HG03565 (cell line): ENCODE data around the gene COX5A.

Source experiments
- ATAC-seq: cut with Tn5 transposase; IDR thresholded peaks from one replicate; pipeline ENCODE4 v1.9.1; 2021; ENCODE audit warnings: mild to moderate bottlenecking, moderate library complexity; ENCODE audit not compliant: unreplicated experiment

Gene COX5A

GRCh38 chr15:74873036-74873755 lies 64.7 kb downstream of the COX5A start, which contains the start of gene SCAMP2:
Gene SCAMP2 (minus strand): TSS chr15:74873365. CDS start chr15:74873255, 110 bp downstream.
- ATAC-seq = peak; percentile 70

- no peak for ATAC-seq
Measured at GRCh38 chr15:74872702-74873035, 65.2 kb downstream of the COX5A start.

GRCh38 chr15:74870436-74871215 lies 67.2 kb downstream of the COX5A start:
- no peak for ATAC-seq
